Cardiac muscle cell (in vitro differentiated cells and primary cell): ENCODE measurements around the gene OR4N2. TPM values are rescaled to one million over a fixed set of nuclear protein-coding genes. Genes with fewer than 3 reads are reported as not detected.
"Not testable (repeated sequence)": the region's sequence is repeated elsewhere in the genome, so short reads cannot be mapped to it uniquely, and the experiment has no call there.

Experiments used
- DNase-seq, 2 donors: peaks; one replicate each; pipeline versions ENCODE4 v3.0.0 to v3.0.0-alpha.2; 2010 to 2017; ENCODE audit warnings: low read depth in 1 of 2, low spot score in 1 of 2
- H3K27ac ChIP-seq: fragments of 200-600 bp; sonication (generic); 2 replicates; pipeline ENCODE4 v1.5.1; 2016
- H3K27me3 ChIP-seq: fragments of 200-600 bp; sonication (generic); 2 replicates; pipeline ENCODE4 v1.6.0; 2016; ENCODE audit warnings: control low read depth
- H3K36me3 ChIP-seq: fragments of 200-600 bp; sonication (generic); 2 replicates; pipeline ENCODE4 v1.5.1; 2016; ENCODE audit warnings: control low read depth
- H3K4me1 ChIP-seq: fragments of 200-600 bp; sonication (generic); 2 replicates; pipeline ENCODE4 v1.8.1; 2017; ENCODE audit warnings: low read depth, mild to moderate bottlenecking, mixed run types
- H3K4me3 ChIP-seq: fragments of 200-600 bp; sonication (generic); 2 replicates; pipeline ENCODE4 v1.5.1; 2016; ENCODE audit warnings: mild to moderate bottlenecking
- H3K9me3 ChIP-seq: fragments of 200-600 bp; sonication (generic); 2 replicates; pipeline ENCODE4 v1.5.1; 2017; ENCODE audit warnings: low read depth, mild to moderate bottlenecking, control low read depth
- polyA plus RNA-seq: library from polyadenylated mRNA; unstranded; fragments of >200 nt; fragmentation: Nextera tagmentation; extraction: Ambion mirVana; gene quantifications from 2 replicates; pipeline ENCODE4 v1.2.1, GENCODE V29; 2016
- total RNA-seq: library from RNA; depleted of rRNA; stranded (reverse); fragments of >200 nt; gene quantifications from 2 replicates; pipeline ENCODE4 v1.2.3, GENCODE V29; 2016
- TF ChIP-seq, protein P1 (sequence below): IDR thresholded peaks from 2 replicates; pipeline ENCODE4 v1.5.1; 2012; ENCODE audit warnings: low read depth, mild to moderate bottlenecking, low read length

The OR4N2 gene, protein sequence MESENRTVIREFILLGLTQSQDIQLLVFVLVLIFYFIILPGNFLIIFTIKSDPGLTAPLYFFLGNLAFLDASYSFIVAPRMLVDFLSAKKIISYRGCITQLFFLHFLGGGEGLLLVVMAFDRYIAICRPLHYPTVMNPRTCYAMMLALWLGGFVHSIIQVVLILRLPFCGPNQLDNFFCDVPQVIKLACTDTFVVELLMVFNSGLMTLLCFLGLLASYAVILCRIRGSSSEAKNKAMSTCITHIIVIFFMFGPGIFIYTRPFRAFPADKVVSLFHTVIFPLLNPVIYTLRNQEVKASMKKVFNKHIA
- not detected in 2 replicates for total RNA-seq
- not detected in 2 replicates for polyA plus RNA-seq

DNA sequence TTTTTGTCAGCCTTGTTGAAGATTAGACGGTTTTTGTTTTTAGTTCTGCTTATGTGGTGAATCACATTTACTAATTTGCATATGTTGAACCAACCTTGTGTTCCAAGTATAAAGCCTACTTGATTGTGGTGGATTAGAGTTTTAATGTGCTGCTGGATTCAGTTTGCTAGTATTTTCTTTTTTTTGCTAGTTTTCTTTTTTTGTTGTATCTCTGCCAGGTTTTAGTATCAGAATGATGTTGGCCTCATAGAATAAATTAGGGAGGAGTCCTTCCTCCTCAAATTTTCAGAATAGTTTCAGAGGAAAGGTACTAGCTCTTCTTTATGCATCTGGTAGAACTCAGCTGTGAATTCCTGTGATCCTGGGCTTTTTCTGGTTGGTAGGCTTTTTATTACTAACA, at the start of gene OR4N2:
Gene OR4N2 (plus strand): TSS at position 301 of the 400 bp plus-strand sequence. CDS start 23,679 bp downstream, outside the sequence.
- not testable (repeated sequence) for H3K27me3 ChIP-seq, H3K27ac ChIP-seq, H3K9me3 ChIP-seq, H3K4me1 ChIP-seq, DNase-seq, H3K36me3 ChIP-seq, H3K4me3 ChIP-seq

GRCh38 chr14:19754172-19754571, 49.4 kb upstream of the OR4N2 start:
- TF ChIP-seq, protein P1, sequence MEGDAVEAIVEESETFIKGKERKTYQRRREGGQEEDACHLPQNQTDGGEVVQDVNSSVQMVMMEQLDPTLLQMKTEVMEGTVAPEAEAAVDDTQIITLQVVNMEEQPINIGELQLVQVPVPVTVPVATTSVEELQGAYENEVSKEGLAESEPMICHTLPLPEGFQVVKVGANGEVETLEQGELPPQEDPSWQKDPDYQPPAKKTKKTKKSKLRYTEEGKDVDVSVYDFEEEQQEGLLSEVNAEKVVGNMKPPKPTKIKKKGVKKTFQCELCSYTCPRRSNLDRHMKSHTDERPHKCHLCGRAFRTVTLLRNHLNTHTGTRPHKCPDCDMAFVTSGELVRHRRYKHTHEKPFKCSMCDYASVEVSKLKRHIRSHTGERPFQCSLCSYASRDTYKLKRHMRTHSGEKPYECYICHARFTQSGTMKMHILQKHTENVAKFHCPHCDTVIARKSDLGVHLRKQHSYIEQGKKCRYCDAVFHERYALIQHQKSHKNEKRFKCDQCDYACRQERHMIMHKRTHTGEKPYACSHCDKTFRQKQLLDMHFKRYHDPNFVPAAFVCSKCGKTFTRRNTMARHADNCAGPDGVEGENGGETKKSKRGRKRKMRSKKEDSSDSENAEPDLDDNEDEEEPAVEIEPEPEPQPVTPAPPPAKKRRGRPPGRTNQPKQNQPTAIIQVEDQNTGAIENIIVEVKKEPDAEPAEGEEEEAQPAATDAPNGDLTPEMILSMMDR, result no peak
- H3K27ac ChIP-seq, result no peak overlapping the region
- H3K4me1 ChIP-seq, result no peaks in the 10 kb centered on the region
- H3K4me3 ChIP-seq, result no peak overlapping the region
- no peaks in the 10 kb centered on the region for H3K36me3 ChIP-seq
- H3K27me3 ChIP-seq, result no peaks in the 10 kb centered on the region
- no peaks in the 10 kb centered on the region for H3K9me3 ChIP-seq
- no peak for DNase-seq

GRCh38 chr14:19771491-19771890, 32.1 kb upstream of the OR4N2 start:
- H3K27me3 ChIP-seq, H3K9me3 ChIP-seq, H3K4me1 ChIP-seq, H3K4me3 ChIP-seq, DNase-seq, H3K36me3 ChIP-seq, H3K27ac ChIP-seq: not testable (repeated sequence)

GRCh38 chr14:19771895-19772430, 31.6 kb upstream of the OR4N2 start:
- H3K27ac ChIP-seq, result no peak overlapping the region
- TF ChIP-seq, protein P1, result no peak
- no peaks in the 10 kb centered on the region for H3K4me1 ChIP-seq
- no peaks in the 10 kb centered on the region for H3K27me3 ChIP-seq
- no peak overlapping the region for H3K4me3 ChIP-seq
- no peaks in the 10 kb centered on the region for H3K9me3 ChIP-seq
- no peak for DNase-seq
- H3K36me3 ChIP-seq, result no peaks in the 10 kb centered on the region

GRCh38 chr14:19772454-19772853, 31.1 kb upstream of the OR4N2 start:
- H3K27me3 ChIP-seq, H3K9me3 ChIP-seq, H3K36me3 ChIP-seq, DNase-seq, H3K4me3 ChIP-seq, H3K27ac ChIP-seq, H3K4me1 ChIP-seq: not testable (repeated sequence)

DNA sequence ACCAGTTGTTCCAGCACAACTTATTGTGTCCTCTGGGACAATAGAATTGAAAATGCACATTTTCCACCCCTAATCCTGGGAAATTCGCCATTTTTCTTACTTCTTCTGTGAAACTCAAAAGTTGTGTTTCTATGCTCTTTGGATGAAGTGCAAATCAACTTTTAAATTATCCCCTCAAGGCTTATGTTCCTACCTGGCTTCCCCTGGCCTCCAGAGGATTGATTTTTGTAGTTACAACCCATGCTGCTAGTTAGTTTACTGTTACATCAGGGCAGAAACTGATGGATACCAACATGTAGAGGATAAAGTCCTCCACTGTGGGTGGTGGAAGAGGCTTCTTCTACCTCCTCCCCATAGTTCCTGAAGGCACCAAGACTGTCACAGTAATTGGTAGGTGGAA, 30.4 kb upstream of the OR4N2 start, which contains the start of gene OR4M1:
Gene OR4M1 (plus strand): TSS at position 301 of the 400 bp plus-strand sequence. CDS start 6,819 bp downstream, outside the sequence.
- not testable (repeated sequence) for H3K27ac ChIP-seq, H3K4me1 ChIP-seq, H3K4me3 ChIP-seq, H3K36me3 ChIP-seq, DNase-seq, H3K27me3 ChIP-seq, H3K9me3 ChIP-seq

GRCh38 chr14:19775587-19775986, 28.0 kb upstream of the OR4N2 start:
- no peak overlapping the region for H3K27ac ChIP-seq
- DNase-seq, result no peak
- H3K9me3 ChIP-seq, result no peaks in the 10 kb centered on the region

DNA sequence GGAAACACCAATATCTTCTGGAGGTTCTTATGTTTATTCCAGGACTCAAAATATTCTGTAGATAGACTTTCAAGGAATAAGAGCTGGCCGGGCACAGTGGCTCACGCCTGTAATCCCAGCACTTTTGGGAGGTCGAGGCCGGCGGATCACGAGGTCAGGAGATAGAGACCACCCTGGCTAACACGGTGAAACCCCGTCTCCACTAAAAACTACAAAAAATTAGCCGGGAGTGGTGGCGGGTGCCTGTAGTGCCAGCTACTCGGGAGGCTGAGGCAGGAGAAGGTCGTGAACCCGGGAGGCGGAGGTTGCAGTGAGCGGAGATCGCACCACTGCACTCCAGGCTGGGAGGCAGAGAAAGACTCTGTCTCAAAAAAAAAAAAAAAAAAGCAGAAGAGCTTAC, 17.7 kb upstream of the OR4N2 start:
- not testable (repeated sequence) for H3K9me3 ChIP-seq, H3K36me3 ChIP-seq, H3K4me1 ChIP-seq

More at GRCh38 chr14:19775587-19775986, 28.0 kb upstream of the OR4N2 start:
- no peaks in the 10 kb centered on the region for H3K27me3 ChIP-seq
- no peak overlapping the region for H3K4me3 ChIP-seq
- TF ChIP-seq, protein P1, result no peak
- H3K36me3 ChIP-seq, result no peaks in the 10 kb centered on the region
- no peaks in the 10 kb centered on the region for H3K4me1 ChIP-seq

DNA sequence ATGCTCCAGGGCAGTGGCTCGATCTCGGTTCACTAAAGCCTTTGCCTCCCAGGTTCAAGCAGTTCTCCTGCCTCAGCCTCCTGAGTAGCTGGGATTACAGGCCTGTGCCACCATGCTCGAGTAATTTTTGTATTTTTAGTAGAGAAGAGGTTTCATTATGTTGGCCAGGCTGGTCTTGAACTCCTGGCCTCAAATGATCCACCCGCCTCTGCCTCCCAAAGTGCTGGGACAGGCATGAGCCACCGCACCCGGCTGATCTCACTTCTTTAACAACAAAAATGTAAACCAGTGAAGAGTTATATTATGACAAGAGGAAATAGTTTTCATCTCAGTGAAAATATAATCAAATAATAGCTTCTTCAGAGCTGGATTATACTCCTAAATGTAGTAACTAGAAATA, 16.3 kb upstream of the OR4N2 start:
- H3K27ac ChIP-seq, H3K9me3 ChIP-seq, H3K4me1 ChIP-seq, DNase-seq, H3K4me3 ChIP-seq, H3K27me3 ChIP-seq, H3K36me3 ChIP-seq: not testable (repeated sequence)

More for the DNA sequence above, 17.7 kb upstream of the OR4N2 start:
- not testable (repeated sequence) for H3K4me3 ChIP-seq, DNase-seq, H3K27me3 ChIP-seq, H3K27ac ChIP-seq

GRCh38 chr14:19788150-19788549, 15.4 kb upstream of the OR4N2 start:
- not testable (repeated sequence) for H3K27me3 ChIP-seq, DNase-seq, H3K27ac ChIP-seq, H3K4me3 ChIP-seq, H3K36me3 ChIP-seq, H3K4me1 ChIP-seq, H3K9me3 ChIP-seq

DNA sequence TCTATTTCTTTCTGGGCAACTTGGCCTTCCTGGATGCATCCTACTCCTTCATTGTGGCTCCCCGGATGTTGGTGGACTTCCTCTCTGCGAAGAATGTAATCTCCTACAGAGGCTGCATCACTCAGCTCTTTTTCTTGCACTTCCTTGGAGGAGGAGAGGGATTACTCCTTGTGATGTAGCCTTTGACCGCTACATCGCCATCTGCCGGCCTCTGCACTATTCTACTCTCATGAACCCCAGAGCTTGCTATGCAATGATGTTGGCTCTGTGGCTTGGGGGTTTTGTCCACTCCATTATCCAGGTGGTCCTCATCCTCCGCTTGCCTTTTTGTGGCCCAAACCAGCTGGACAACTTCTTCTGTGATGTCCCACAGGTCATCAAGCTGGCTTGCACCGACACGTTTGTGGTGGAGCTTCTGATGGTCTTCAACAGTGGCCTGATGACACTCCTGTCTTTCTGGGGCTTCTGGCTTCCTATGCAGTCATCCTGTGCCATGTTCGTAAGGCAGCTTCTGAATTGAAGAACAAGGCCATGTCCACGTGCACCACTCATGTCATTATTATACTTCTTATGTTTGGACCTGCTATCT, 7.0 kb upstream of the OR4N2 start:
- not testable (repeated sequence) for H3K27ac ChIP-seq, H3K9me3 ChIP-seq, H3K4me1 ChIP-seq, DNase-seq, H3K4me3 ChIP-seq, H3K27me3 ChIP-seq, H3K36me3 ChIP-seq
